ENCODE results near the gene CFDP1.

DNA sequence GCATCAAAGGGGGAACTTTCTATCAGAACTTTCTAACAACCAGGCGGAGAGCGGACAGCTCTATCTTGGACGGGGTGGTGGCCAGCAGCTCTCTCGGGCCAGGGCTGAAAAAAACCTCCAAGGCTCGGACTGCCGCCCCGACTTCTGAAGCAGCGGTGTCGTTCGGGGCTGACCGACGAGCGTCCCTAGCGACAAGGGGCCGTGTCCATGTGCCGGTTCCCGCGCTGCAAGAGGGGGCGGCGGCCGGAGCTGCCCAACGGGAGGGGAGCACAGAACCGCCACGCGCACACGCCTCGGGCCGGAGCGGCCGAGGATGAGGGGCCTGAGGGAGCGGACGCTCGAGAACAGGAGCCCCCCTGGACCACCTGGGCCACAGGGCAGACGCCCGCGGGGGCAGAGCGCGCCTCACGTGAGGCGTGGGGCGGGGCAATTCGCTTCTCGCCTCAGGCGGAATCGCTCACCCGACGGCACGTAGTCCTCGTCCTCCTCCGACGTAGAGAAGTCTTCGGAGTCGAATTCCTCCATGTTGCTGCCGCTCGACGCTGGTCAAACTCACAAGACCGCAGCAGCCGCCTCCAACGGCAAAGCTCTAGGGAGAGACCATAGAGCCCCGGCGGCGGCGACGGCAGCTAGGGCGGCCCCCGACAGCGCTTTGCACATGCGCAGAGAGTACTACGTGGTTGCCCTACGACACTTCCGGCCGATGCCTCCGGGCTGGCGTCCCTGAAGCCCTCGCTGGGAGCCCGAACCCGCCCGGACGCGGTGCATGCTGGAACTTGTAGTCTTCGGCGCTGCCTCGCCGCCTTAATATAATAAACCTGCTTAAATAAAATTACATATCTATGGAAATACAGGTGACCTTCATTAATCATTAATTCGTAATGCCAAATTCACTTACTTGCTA is at the start of gene CFDP1:
- no peak for TF ChIP-seq GATA2 (IDR thresholded peaks at IDR 0.05; ENCODE audit: low read depth, low read length)
- TF ChIP-seq GATA3 (IDR thresholded peaks at IDR 0.05; ENCODE audit: low read depth, low read length): no peak
